GM19043 (cell line): ENCODE results near the gene CTBP2.
"Not testable (repeated sequence)": the region's sequence is repeated elsewhere in the genome, so short reads cannot be mapped to it uniquely, and the experiment has no call there.

Experiments
- ATAC-seq: cut with Tn5 transposase; IDR thresholded peaks from one replicate; pipeline ENCODE4 v1.9.1; 2021; ENCODE audit warnings: low read depth; ENCODE audit not compliant: unreplicated experiment

CTBP2 gene

GRCh38 chr10:125187238-125188194 is 27.2 kb upstream of the CTBP2 start:
- no peak for ATAC-seq

GRCh38 chr10:125186431-125187170 is 26.2 kb upstream of the CTBP2 start:
- ATAC-seq, result no peak

- not testable (repeated sequence) for ATAC-seq
Observed at GRCh38 chr10:125179107-125179506, 18.7 kb upstream of the CTBP2 start.

GRCh38 chr10:125177641-125178640 is 17.6 kb upstream of the CTBP2 start:
- ATAC-seq, result no peak

GRCh38 chr10:125175807-125176206 is 15.4 kb upstream of the CTBP2 start:
- ATAC-seq, result no peak

- ATAC-seq, result no peak
Observed at GRCh38 chr10:125174360-125174759, 14.0 kb upstream of the CTBP2 start.

- ATAC-seq, result no peak
Observed at GRCh38 chr10:125172694-125173093, 12.3 kb upstream of the CTBP2 start.

- no peak for ATAC-seq
Observed at GRCh38 chr10:125171402-125172306, 11.3 kb upstream of the CTBP2 start.

GRCh38 chr10:125169915-125170314 is 9.6 kb upstream of the CTBP2 start:
- ATAC-seq, result no peak

- ATAC-seq, result no peak
Observed at GRCh38 chr10:125169279-125169678, 8.9 kb upstream of the CTBP2 start.

GRCh38 chr10:125166658-125167057 is 6.3 kb upstream of the CTBP2 start:
- ATAC-seq, result no peak

- ATAC-seq, result no peak
Observed at GRCh38 chr10:125165584-125166573, 5.5 kb upstream of the CTBP2 start.

- ATAC-seq, result no peak
Observed at GRCh38 chr10:125164421-125164820, 4.1 kb upstream of the CTBP2 start.

GRCh38 chr10:125163803-125164202 is 3.4 kb upstream of the CTBP2 start:
- no peak for ATAC-seq

- ATAC-seq, result not testable (repeated sequence)
Observed at GRCh38 chr10:125163312-125163711, 2.9 kb upstream of the CTBP2 start.

GRCh38 chr10:125162120-125162931 is 2.0 kb upstream of the CTBP2 start:
- ATAC-seq, result no peak

- ATAC-seq, result no peak
Observed at GRCh38 chr10:125161707-125162119, 1.4 kb upstream of the CTBP2 start.
